CD4-positive, alpha-beta T cell treated with Interleukin-17A for 1 hour (primary cell): ENCODE results near the gene CNR2.
A peak's percentile ranks its signal among the peaks of the same experiment; 100 is the strongest.
"Not testable (repeated sequence)": the region's sequence is repeated elsewhere in the genome, so short reads cannot be mapped to it uniquely, and the experiment has no call there.

ENCODE experiments used
- DNase-seq: peaks from one replicate; pipeline ENCODE4 v3.0.0-alpha.2; 2020

CNR2 gene

GRCh38 chr1:23827717-23828116 is 85.4 kb downstream of the CNR2 start:
- no peak for DNase-seq

GRCh38 chr1:23826590-23826989 is 86.6 kb downstream of the CNR2 start:
- not testable (repeated sequence) for DNase-seq

DNA sequence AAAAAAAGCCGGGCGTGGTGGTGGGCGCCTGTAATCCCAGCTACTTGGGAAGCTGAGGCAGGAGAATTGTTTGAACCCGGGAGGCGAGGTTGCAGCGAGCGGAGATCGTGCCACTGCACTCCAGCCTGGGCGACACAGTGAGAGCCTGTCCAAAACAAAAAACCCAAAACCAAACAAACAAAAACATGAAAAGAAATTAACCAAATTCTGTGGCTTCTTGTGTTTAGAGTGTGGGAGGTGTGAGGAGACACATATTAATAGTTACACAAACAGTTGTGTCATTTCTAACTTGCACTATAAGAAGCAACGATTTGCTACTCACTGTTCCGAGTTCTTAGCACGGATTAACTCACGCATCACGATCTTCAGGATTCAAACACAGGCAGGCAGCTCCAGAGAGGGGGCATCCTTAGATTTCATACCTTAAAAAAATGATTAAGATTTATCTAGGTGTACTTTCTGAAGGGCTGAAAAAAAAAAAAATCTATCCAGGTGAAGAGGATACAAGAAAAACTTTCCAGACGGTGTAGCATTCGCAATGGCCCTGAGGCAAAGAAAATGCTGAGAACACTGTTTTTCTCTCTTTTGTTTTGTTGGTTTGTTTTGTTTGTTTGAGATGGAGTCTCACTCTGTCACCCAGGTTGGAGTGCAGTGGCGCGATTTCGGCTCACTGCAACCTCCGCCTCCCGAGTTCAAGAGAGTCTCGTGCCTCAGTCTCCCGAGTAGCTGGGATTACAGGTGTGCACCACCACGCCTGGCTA is 87.2 kb downstream of the CNR2 start:
- DNase-seq = peak; percentile 42

- DNase-seq = peak; percentile 89
Measured at GRCh38 chr1:23825076-23825761, 87.9 kb downstream of the CNR2 start, which contains the start of gene HMGCL. Gene HMGCL (minus strand): TSS chr1:23825429. CDS start chr1:23825415, 14 bp downstream.

DNA sequence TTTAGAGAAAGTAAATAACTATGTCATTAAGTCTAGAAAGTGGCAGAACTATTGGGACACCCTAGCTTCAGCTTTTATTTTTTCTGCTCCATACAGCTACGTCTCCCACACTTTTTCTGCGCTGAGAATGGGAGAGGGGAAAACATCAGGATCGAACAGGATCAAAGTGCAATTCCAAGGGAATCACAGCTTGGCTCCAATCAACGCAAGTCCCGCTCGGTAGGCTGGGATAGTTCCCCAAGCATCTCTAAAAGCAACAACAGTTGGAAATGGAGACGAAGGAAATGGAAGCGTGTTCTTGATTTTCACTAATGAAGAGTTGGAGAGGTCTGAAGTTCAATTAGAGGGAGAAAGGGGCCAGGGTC is 88.5 kb downstream of the CNR2 start:
- DNase-seq = no peak

DNA sequence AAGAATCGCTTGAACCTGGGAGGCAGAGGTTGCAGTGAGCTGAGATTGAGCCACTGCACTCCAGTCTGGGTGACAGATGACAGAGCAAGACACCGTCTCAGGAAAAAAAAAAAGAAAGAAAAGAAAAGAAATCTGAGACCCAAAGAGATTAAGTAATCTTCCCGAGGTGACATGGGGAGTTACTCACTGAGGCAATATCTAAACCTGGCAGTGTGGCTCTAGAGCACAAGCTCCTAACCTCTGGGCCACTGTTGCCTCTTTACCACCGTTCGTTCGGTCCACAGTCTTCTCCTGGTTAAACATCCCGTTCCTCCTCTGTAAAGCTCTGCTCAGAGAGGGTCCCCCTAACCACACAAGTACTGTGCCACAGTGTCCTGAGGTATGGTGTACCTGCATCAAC is 89.4 kb downstream of the CNR2 start:
- DNase-seq = no peak
